ENCODE measurements around the gene SIGLEC7. TPM values are rescaled to one million over a fixed set of nuclear protein-coding genes. Genes with fewer than 3 reads are reported as not detected.
A peak's percentile ranks its signal among the peaks of the same experiment; 100 is the strongest.

The SIGLEC7 gene
- total RNA-seq, 1 donor, result not detected

DNA sequence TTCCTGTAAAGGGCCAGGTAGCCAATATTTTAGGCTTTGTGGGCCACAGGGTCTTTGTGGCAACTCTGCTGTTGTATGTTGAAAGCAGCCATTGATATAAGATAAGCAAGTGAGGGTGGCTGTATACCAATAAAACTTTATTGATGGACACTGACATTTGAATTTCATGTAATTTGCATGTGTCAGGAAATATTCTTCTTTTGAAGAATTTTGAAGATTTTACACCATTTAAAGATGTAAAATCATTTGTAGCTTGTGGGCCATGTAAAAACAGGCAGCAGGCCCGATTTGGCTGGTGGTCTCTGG, 31.5 kb upstream of the SIGLEC7 start:
- peaks cover 11% of the 10 kb centered on the region for H3K4me1 ChIP-seq (ENCODE audit: insufficient read depth, low read length)
- H3K9me3 ChIP-seq (ENCODE audit: low read depth, low read length), result no peaks in the 10 kb centered on the region
- H3K4me2 ChIP-seq (ENCODE audit: insufficient read depth, low read length), result no peak overlapping the region
- no peak overlapping the region for H2AFZ ChIP-seq (ENCODE audit: low read length)
- peaks cover 22% of the 10 kb centered on the region for H3K79me2 ChIP-seq (ENCODE audit: insufficient read depth, low read length)
- H3K27ac ChIP-seq (ENCODE audit: low read depth, low read length), result no peak overlapping the region
- DNase-seq (ENCODE audit: insufficient read length, low spot score, missing footprints), result no peak
- TF ChIP-seq, protein P1, sequence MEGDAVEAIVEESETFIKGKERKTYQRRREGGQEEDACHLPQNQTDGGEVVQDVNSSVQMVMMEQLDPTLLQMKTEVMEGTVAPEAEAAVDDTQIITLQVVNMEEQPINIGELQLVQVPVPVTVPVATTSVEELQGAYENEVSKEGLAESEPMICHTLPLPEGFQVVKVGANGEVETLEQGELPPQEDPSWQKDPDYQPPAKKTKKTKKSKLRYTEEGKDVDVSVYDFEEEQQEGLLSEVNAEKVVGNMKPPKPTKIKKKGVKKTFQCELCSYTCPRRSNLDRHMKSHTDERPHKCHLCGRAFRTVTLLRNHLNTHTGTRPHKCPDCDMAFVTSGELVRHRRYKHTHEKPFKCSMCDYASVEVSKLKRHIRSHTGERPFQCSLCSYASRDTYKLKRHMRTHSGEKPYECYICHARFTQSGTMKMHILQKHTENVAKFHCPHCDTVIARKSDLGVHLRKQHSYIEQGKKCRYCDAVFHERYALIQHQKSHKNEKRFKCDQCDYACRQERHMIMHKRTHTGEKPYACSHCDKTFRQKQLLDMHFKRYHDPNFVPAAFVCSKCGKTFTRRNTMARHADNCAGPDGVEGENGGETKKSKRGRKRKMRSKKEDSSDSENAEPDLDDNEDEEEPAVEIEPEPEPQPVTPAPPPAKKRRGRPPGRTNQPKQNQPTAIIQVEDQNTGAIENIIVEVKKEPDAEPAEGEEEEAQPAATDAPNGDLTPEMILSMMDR (IDR thresholded peaks at IDR 0.05; ENCODE audit: extremely low read depth, low read depth, low read length), result no peak
- no peaks in the 10 kb centered on the region for H4K20me1 ChIP-seq (ENCODE audit: insufficient read depth, low read length)
- no peak overlapping the region for H3K4me3 ChIP-seq (ENCODE audit: insufficient read depth, low read length)
- H3K36me3 ChIP-seq (ENCODE audit: insufficient read depth, low read length), result no peaks in the 10 kb centered on the region
- peaks cover 14% of the 10 kb centered on the region for H3K27me3 ChIP-seq (ENCODE audit: insufficient read depth, low read length)

DNA sequence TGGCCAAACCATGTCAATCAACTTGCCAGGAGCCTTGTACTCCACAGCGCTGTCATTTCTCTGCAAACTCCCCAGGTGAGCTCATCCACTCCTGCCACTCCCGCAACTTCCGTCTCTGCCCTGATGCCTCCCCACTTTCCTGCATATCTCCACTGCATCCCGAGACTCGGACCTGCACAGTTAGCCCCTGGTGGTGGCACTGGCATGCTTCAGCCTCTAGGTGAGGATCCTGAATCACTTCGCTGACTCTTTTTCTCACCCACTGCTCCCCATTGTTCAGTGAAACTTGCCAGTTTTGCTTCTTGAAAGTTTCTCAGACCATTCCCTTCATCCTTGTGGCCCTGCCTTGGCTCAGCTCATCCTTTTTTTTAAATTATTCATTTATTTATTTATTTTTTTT, 30.5 kb upstream of the SIGLEC7 start:
- no peak overlapping the region for H2AFZ ChIP-seq (ENCODE audit: low read length)
- peaks cover 15% of the 10 kb centered on the region for H3K79me2 ChIP-seq (ENCODE audit: insufficient read depth, low read length)
- TF ChIP-seq, protein P1 (IDR thresholded peaks at IDR 0.05; ENCODE audit: extremely low read depth, low read depth, low read length), result no peak
- no peaks in the 10 kb centered on the region for H3K36me3 ChIP-seq (ENCODE audit: insufficient read depth, low read length)
- H3K4me3 ChIP-seq (ENCODE audit: insufficient read depth, low read length), result no peak overlapping the region
- H3K9me3 ChIP-seq (ENCODE audit: low read depth, low read length), result no peaks in the 10 kb centered on the region
- H3K4me1 ChIP-seq (ENCODE audit: insufficient read depth, low read length), result peaks cover 11% of the 10 kb centered on the region
- DNase-seq (ENCODE audit: insufficient read length, low spot score, missing footprints), result no peak
- no peaks in the 10 kb centered on the region for H4K20me1 ChIP-seq (ENCODE audit: insufficient read depth, low read length)
- no peak overlapping the region for H3K27ac ChIP-seq (ENCODE audit: low read depth, low read length)
- H3K27me3 ChIP-seq (ENCODE audit: insufficient read depth, low read length), result peaks cover 16% of the 10 kb centered on the region
- no peak overlapping the region for H3K4me2 ChIP-seq (ENCODE audit: insufficient read depth, low read length)

GRCh38 chr19:51114087-51114729, 27.9 kb upstream of the SIGLEC7 start:
- Histone ChIP-seq H3K79me2 (ENCODE audit: insufficient read depth, low read length) (no peaks in the 10 kb centered on the region), H4K20me1 (ENCODE audit: insufficient read depth, low read length) (no peaks in the 10 kb centered on the region), H3K4me3 (ENCODE audit: insufficient read depth, low read length) (no peak overlapping the region), H3K9me3 (ENCODE audit: low read depth, low read length) (no peaks in the 10 kb centered on the region), H3K4me1 (ENCODE audit: insufficient read depth, low read length) (no peaks in the 10 kb centered on the region), H3K27ac (ENCODE audit: low read depth, low read length) (no peak overlapping the region), H3K27me3 (ENCODE audit: insufficient read depth, low read length) (peaks cover 21% of the 10 kb centered on the region), H3K36me3 (ENCODE audit: insufficient read depth, low read length) (no peaks in the 10 kb centered on the region), H3K4me2 (ENCODE audit: insufficient read depth, low read length) (no peak overlapping the region), H2AFZ (ENCODE audit: low read length) (no peak overlapping the region)
- TF ChIP-seq, protein P1 (IDR thresholded peaks at IDR 0.05; ENCODE audit: extremely low read depth, low read depth, low read length), result no peak
- no peak for DNase-seq (ENCODE audit: insufficient read length, low spot score, missing footprints)

GRCh38 chr19:51116736-51117286, 25.3 kb upstream of the SIGLEC7 start:
- Histone ChIP-seq H3K27me3 (ENCODE audit: insufficient read depth, low read length) (peaks cover 21% of the 10 kb centered on the region), H3K4me2 (ENCODE audit: insufficient read depth, low read length) (no peak overlapping the region), H3K27ac (ENCODE audit: low read depth, low read length) (no peak overlapping the region), H3K4me1 (ENCODE audit: insufficient read depth, low read length) (no peaks in the 10 kb centered on the region), H2AFZ (ENCODE audit: low read length) (no peak overlapping the region), H3K4me3 (ENCODE audit: insufficient read depth, low read length) (no peak overlapping the region), H4K20me1 (ENCODE audit: insufficient read depth, low read length) (no peaks in the 10 kb centered on the region), H3K79me2 (ENCODE audit: insufficient read depth, low read length) (no peaks in the 10 kb centered on the region), H3K9me3 (ENCODE audit: low read depth, low read length) (no peaks in the 10 kb centered on the region), H3K36me3 (ENCODE audit: insufficient read depth, low read length) (no peaks in the 10 kb centered on the region)
- TF ChIP-seq, protein P1 (IDR thresholded peaks at IDR 0.05; ENCODE audit: extremely low read depth, low read depth, low read length), result no peak
- DNase-seq (ENCODE audit: insufficient read length, low spot score, missing footprints), result peak; percentile 41

All from osteoblast (primary cell).